IMR-90 (cell line): ENCODE results near the gene ABHD17A.

Experiments used
- CEBPB ChIP-seq: IDR thresholded peaks from 2 replicates; pipeline ENCODE4 v1.6.1; 2012; ENCODE audit warnings: low read depth, low read length, improper control_type of control experiment
- CTCF ChIP-seq: conservative IDR thresholded peaks from 2 replicates; pipeline ENCODE4 v1.5.1; 2012; ENCODE audit warnings: mild to moderate bottlenecking, low read depth, low read length, improper control_type of control experiment
- FOS ChIP-seq: fragments of 150-350 bp; IDR thresholded peaks from 2 replicates; pipeline ENCODE4 v1.6.1; 2016; ENCODE audit warnings: low read depth, low read length
- MAFK ChIP-seq: IDR thresholded peaks from 2 replicates; pipeline ENCODE4 v1.6.1; 2012; ENCODE audit warnings: low read depth, low read length, improper control_type of control experiment
- MXI1 ChIP-seq: IDR thresholded peaks from 2 replicates; pipeline ENCODE4 v1.6.1; 2012; ENCODE audit warnings: low read depth, mild to moderate bottlenecking, low read length, moderate library complexity, borderline replicate concordance
- POLR2A ChIP-seq: IDR thresholded peaks from 2 replicates; pipeline ENCODE4 v1.6.1; 2012; ENCODE audit warnings: mild to moderate bottlenecking, low read depth, low read length
- RAD21 ChIP-seq: IDR thresholded peaks from 2 replicates; pipeline ENCODE4 v1.6.1; 2012; ENCODE audit warnings: low read length, improper control_type of control experiment
- RCOR1 ChIP-seq: IDR thresholded peaks from 2 replicates; pipeline ENCODE4 v1.6.1; 2012; ENCODE audit warnings: mild to moderate bottlenecking, low read length, improper control_type of control experiment; ENCODE audit not compliant: insufficient replicate concordance
- SMC3 ChIP-seq: fragments of 150-350 bp; IDR thresholded peaks from 2 replicates; pipeline ENCODE4 v1.6.1; 2016; ENCODE audit warnings: low read depth, mild to moderate bottlenecking, antibody characterized with exemption, low read length, moderate library complexity
- USF2 ChIP-seq: fragments of 150-350 bp; IDR thresholded peaks from 2 replicates; pipeline ENCODE4 v1.6.1; 2017; ENCODE audit warnings: mild to moderate bottlenecking, antibody characterized with exemption, low read length, low read depth

- no peak for TF ChIP-seq RCOR1
- TF ChIP-seq CEBPB: no peak
- 0 out of 2 replicates have a peak, but pooled peaks have one; percentile 4 for TF ChIP-seq CTCF
- TF ChIP-seq RAD21: no peak
- no peak for TF ChIP-seq SMC3
- TF ChIP-seq POLR2A: no peak
- TF ChIP-seq MAFK: no peak
- TF ChIP-seq USF2: no peak
- no peak for TF ChIP-seq FOS
- TF ChIP-seq MXI1: no peak
Measured at GRCh38 chr19:1850809-1851653, 34.3 kb downstream of the ABHD17A start.
